ENCODE data around the gene EMC1.
A peak's percentile ranks its signal among the peaks of the same experiment; 100 is the strongest.

Gene EMC1

GRCh38 chr1:19212167-19212566 lies 39.2 kb downstream of the EMC1 start:
- no peaks in the 10 kb centered on the region for H3K9me3 ChIP-seq (ENCODE audit: control insufficient read depth, low read length)
- H3K4me3 ChIP-seq (ENCODE audit: low read depth, low read length), result no peak overlapping the region
- H3K4me1 ChIP-seq, result peaks cover 9% of the 10 kb centered on the region
- no peaks in the 10 kb centered on the region for H3K27me3 ChIP-seq (ENCODE audit: control insufficient read depth, insufficient read depth, low read length)
- H3K36me3 ChIP-seq (ENCODE audit: control insufficient read depth, insufficient read depth, low read length), result no peaks in the 10 kb centered on the region
- H3K27ac ChIP-seq, result no peak overlapping the region
- peaks cover 12% of the 10 kb centered on the region for H3K79me2 ChIP-seq
- no peak overlapping the region for H2AFZ ChIP-seq
- TF ChIP-seq, protein P1, sequence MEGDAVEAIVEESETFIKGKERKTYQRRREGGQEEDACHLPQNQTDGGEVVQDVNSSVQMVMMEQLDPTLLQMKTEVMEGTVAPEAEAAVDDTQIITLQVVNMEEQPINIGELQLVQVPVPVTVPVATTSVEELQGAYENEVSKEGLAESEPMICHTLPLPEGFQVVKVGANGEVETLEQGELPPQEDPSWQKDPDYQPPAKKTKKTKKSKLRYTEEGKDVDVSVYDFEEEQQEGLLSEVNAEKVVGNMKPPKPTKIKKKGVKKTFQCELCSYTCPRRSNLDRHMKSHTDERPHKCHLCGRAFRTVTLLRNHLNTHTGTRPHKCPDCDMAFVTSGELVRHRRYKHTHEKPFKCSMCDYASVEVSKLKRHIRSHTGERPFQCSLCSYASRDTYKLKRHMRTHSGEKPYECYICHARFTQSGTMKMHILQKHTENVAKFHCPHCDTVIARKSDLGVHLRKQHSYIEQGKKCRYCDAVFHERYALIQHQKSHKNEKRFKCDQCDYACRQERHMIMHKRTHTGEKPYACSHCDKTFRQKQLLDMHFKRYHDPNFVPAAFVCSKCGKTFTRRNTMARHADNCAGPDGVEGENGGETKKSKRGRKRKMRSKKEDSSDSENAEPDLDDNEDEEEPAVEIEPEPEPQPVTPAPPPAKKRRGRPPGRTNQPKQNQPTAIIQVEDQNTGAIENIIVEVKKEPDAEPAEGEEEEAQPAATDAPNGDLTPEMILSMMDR (IDR thresholded peaks at IDR 0.05), result no peak
- H3K9ac ChIP-seq, result no peak overlapping the region
- no peak overlapping the region for H3K4me2 ChIP-seq (ENCODE audit: low read length)

- peaks cover 16% of the 10 kb centered on the region for H3K79me2 ChIP-seq
Measured at GRCh38 chr1:19210772-19211549, 40.4 kb downstream of the EMC1 start.

GRCh38 chr1:19209990-19210771 lies 41.1 kb downstream of the EMC1 start, which contains the start of gene UBR4:
TSS of gene UBR4 (minus strand) at chr1:19210266. CDS start at chr1:19210248, 18 bp downstream.
- Histone ChIP-seq H3K27ac (peak within 1 kb of the TSS; percentile 81), H3K9ac (peak within 1 kb of the TSS; percentile 80), H3K4me2 (ENCODE audit: low read length) (peak within 1 kb of the TSS; percentile 68), H3K36me3 (ENCODE audit: control insufficient read depth, insufficient read depth, low read length) (no peaks in the 10 kb centered on the region), H3K4me1 (peaks cover 9% of the 10 kb centered on the region), H3K9me3 (ENCODE audit: control insufficient read depth, low read length) (no peaks in the 10 kb centered on the region), H3K79me2 (peaks cover 21% of the 10 kb centered on the region), H3K27me3 (ENCODE audit: control insufficient read depth, insufficient read depth, low read length) (no peaks in the 10 kb centered on the region), H3K4me3 (ENCODE audit: low read depth, low read length) (peak within 1 kb of the TSS; percentile 90), H2AFZ (peak within 1 kb of the TSS; percentile 86)
- TF ChIP-seq, protein P1 (IDR thresholded peaks at IDR 0.05), result no peak

More at GRCh38 chr1:19210772-19211549, 40.4 kb downstream of the EMC1 start:
- no peaks in the 10 kb centered on the region for H3K36me3 ChIP-seq (ENCODE audit: control insufficient read depth, insufficient read depth, low read length)
- H3K27ac ChIP-seq, result peak overlapping the region; percentile 81
- no peaks in the 10 kb centered on the region for H3K27me3 ChIP-seq (ENCODE audit: control insufficient read depth, insufficient read depth, low read length)
- peak overlapping the region; percentile 90 for H3K4me3 ChIP-seq (ENCODE audit: low read depth, low read length)
- peaks cover 9% of the 10 kb centered on the region for H3K4me1 ChIP-seq
- peak overlapping the region; percentile 68 for H3K4me2 ChIP-seq (ENCODE audit: low read length)
- no peaks in the 10 kb centered on the region for H3K9me3 ChIP-seq (ENCODE audit: control insufficient read depth, low read length)
- peak overlapping the region; percentile 86 for H2AFZ ChIP-seq
- no peak overlapping the region for H3K9ac ChIP-seq
- TF ChIP-seq, protein P1 (IDR thresholded peaks at IDR 0.05), result no peak

DNA sequence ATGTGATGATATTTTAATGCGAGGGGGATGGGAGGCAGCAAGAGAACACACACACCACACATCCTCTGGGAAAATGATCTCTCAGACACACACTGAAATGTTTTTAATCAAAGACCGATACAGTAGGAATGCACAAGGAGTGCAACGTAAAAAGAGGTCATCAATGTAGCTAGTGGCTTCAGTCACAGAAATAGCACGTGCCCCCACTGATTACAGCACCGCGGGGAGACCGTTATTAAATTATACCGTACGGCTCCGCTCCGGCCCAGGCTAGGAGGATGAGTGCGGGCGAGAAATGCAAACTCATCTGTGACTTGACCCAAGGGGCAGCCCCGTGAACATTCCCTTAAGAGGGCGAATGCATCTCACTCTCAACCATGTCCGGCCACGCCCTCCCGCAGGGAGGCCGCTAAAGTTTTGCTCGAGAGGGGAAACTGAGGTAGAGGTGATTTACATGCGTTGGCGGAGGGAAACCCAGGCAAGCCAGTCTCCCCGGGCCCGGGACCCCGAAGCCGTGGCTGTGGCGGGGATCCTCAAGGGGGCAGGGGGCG lies 41.8 kb downstream of the EMC1 start:
- TF ChIP-seq, protein P1 (IDR thresholded peaks at IDR 0.05), result no peak
- Histone ChIP-seq H3K4me1 (peaks cover 9% of the 10 kb centered on the region), H3K36me3 (ENCODE audit: control insufficient read depth, insufficient read depth, low read length) (no peaks in the 10 kb centered on the region), H3K27ac (peak overlapping the region; percentile 81), H2AFZ (peak overlapping the region; percentile 86), H3K9ac (peak overlapping the region; percentile 80), H3K4me2 (ENCODE audit: low read length) (peak overlapping the region; percentile 68), H3K27me3 (ENCODE audit: control insufficient read depth, insufficient read depth, low read length) (no peaks in the 10 kb centered on the region), H3K79me2 (peaks cover 21% of the 10 kb centered on the region), H3K4me3 (ENCODE audit: low read depth, low read length) (peak overlapping the region; percentile 90), H3K9me3 (ENCODE audit: control insufficient read depth, low read length) (no peaks in the 10 kb centered on the region)
